GM19035 (cell line): ENCODE measurements around the gene PCGF1.
"Not testable (repeated sequence)": the region's sequence is repeated elsewhere in the genome, so short reads cannot be mapped to it uniquely, and the experiment has no call there.

ENCODE experiments used
- ATAC-seq: cut with Tn5 transposase; IDR thresholded peaks from one replicate; pipeline ENCODE4 v1.9.1; 2021; ENCODE audit not compliant: unreplicated experiment

Gene PCGF1

DNA sequence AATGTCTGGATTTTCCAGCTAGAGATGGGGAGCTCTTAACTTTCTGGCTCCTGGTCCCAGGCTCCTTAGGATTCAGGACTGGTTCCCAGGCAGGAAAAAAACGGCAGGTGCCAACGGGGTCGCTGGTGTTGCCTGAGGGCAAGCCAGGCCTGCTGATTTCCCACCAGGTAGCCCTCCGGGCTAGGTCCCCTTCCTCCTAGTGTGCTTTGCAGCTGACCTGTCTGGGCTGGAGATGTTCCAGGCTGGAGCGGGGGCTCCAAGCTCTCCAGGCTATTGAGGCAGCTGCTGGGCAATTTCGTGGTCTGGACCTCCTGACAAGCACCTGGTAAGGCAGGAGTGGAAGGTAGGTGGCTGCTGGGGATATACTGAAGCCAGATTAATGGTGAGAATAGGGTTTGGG lies 33.0 kb downstream of the PCGF1 start:
- ATAC-seq: no peak

DNA sequence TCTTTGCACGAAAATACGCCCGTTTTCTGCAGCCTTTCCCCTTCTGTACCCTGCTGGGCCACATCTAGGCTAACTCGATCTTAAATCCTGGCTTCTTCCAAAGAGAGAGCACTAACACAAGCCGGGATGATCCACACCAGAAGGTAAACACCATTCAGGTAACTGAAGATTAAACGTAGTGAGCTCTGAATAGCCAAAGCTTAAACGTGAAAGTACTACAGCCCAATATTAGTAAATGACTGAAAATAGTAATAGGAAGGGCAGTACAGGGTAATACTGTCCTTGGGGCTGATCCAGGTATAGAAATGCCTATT lies 34.6 kb downstream of the PCGF1 start:
- ATAC-seq: no peak

DNA sequence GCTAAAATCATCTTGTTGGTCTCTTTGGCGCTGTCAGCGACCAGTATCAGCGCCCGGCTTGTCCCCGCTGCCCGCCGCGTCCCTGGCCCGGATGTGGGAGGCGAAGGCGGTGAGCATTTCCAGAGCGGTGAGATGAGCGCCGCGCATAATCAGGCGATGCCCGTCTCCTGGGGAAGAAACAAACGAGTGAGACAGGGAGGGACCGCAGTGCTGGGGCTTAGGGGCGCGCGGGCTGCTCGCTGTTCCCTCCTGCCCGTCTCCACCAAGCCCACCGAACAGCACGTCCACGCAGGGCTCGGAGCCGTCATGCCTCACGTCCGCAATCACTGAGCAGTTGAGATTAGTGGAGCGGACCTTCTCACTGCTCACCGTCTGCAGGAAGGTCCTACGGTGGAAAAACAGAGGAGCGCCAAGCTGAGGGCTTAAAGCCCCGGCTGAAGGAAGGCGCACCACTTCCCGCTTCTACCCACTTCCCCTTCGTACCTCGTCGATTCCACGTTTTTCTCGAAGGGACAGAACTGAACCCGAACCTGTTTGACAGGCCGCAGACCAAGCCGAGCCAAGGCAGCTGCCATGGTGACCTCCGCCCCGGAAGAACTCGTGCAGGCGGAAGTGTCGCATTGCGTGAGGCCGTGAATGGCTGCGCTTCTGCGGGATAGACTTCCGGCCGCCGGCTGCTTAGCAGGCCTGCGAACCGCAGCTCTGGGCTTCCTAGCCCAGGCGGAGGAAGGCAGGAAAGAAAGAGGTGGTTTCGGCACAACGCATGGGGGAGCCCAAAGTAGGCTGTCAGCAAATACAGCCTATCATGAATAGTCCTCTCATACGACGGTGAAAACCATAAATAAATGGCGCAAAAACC lies 35.2 kb downstream of the PCGF1 start, which contains the start of gene MRPL53:
MRPL53 (minus strand) TSS at position 595 of the 859 bp plus-strand sequence; CDS start at position 575, 20 bp downstream.
- peak; percentile 93 for ATAC-seq

DNA sequence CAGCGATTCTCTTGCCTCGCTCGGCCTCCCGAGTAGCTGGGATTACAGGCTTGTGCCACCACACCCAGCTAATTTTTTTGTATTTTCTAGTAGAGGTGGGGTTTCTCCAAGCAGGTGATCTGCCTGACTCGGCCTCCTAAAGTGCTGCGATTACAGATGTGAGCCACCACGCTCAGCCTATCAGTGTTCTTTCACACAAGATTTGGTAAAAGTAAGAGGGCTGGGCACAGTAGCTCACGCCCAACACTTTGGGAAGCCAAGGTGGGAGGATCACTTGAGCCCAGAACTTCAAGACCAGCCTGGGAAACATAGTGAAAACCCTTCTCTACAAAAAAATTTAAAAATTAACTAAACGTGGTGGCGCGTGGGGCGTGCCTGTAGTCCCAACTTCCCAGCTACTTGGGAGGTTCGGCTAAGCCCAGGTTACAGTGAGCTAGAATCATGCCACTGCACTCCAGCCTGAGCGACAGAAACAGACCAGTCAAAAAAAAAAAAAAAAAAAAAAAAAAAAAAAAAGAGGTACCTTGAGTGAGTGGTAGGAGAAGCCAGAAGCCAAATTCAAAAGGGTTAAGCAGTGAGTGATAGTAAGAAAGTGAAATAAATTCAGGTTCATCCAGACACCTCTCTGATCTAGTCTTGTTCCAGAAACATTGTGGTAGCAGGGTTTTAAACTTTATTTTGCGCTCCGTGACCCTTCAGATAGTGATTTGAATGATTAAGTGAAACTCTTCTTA lies 36.0 kb downstream of the PCGF1 start:
- ATAC-seq: no peak

DNA sequence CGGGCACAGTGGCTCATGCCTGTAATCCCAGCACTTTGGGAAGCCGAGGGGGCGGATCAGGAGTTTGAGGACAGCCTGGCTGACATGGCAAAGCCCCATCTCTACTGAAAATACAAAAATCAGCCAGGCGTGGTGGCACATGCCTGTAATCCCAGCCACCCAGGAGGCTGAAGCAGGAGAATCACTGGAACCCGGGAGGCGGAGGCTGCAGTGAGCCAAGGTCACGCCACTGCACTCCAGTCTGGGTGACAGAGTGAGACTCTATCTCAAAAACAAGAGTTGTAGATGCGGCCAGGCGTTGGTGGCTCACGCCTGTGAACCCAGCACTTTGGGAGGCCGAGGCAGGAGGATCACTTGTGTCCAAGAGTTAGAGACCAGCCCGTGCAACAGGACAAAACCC lies 36.8 kb downstream of the PCGF1 start:
- not testable (repeated sequence) for ATAC-seq

DNA sequence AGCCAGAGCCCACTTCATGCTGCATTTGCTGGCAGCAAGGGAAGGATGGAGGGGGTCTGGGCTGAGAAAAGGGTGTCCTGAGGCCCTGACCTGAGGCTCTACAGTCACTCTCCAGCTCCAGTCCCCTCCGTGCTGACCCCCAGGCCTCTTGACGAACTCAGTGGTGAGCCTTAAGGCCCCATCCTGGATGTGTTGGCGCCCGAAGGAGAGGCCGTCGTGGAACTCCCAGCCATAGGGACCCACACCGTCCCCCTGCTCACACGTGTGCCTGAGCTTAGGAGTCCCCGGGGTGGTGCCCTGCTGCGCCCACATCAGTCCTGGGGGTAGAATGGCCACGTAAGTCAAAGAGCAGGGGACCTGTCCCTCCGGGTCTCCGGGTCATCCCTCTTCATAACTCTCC lies 43.1 kb downstream of the PCGF1 start:
- no peak for ATAC-seq

DNA sequence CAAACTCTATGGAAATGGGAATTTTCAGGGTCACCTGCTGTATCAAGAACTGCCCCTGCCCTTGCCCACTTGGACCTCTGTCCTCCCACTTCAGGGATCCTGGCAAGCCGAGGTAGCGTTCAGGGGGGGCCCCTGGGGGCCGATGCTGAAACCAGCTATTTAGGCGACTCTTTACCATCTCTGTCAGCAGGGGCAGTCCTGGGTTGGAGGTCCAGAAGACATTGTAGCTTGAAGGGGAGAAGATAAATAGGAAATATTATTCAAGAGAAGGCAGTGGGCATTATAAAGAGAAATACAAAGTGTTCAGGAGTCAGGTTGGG lies 44.7 kb downstream of the PCGF1 start:
- no peak for ATAC-seq

DNA sequence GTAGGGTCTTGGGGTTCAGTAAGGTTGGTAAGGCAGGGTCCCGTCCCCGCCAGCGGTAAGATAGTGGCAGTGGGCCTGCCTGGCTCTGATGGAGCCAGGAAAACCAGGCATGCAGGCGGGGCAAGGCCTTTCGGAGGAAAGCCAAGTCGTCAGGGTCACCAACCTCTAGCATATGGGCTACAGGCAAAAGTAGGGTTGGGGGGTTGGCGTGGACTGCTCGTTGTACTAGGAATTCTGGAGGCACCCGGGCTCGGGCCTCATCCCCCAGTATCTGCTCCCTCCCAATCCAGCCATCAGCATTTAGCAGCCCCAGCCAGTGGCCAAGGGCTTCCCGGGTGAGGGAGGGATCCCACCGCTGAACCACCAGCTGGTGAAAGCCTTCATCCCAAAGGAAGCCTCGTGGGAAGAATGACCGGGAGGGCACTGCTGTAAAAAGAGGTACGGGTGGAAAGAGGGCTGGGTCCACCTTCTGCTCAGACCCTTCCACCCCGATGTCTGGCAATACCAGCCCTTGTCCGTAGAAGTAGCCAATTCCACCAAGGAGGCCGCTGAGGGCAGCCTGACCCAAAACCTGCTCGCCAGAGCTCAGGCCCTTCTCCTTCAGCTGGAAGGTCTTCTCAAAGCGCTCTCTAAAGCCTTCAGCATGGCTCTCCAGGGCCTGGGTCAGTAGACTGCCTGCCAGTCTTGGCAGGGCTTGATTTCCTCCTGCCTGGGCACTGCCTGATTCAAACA lies 45.3 kb downstream of the PCGF1 start:
- no peak for ATAC-seq

DNA sequence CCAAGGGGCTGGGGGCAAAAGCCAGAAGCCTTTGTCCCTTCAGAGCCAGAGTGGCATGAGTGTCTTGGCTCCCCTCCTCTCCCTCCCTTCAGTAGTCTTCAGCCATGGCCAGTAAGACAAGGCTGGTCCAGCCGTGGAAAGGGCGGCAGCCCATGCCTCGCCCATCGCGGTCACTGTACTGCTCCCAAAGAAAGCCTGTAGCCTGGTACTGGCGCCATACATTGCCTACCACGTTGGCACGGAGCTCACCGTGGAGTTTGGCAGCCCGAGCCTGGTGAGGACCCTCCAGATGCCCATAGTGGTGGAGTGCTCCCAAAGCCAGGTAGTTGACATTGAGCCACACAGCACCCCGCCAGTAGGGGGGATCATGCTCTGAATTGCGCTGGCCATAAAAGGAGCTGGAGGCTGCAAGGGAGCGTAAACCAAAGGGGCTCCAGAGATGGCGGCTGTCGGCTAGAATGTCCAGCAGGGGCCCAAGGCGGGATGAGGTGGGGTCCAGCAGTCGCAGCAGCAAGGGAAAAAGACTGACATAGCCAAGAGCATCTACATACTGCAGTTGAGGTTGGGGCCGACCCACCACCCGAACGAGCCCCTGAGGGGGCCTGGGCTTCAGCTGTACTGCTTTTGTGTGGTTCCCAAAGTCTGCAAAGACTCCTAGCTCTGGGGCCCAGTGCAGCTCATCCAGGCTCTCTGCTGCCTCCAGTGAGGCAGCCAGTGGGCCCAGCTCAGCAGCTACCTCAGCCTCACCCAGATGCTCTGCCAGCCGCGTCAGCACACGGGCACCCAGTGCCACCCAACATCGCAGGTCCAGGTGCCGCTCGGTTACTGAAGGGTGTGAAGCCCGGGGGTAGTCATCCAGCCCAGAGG lies 46.1 kb downstream of the PCGF1 start:
- ATAC-seq: no peak

DNA sequence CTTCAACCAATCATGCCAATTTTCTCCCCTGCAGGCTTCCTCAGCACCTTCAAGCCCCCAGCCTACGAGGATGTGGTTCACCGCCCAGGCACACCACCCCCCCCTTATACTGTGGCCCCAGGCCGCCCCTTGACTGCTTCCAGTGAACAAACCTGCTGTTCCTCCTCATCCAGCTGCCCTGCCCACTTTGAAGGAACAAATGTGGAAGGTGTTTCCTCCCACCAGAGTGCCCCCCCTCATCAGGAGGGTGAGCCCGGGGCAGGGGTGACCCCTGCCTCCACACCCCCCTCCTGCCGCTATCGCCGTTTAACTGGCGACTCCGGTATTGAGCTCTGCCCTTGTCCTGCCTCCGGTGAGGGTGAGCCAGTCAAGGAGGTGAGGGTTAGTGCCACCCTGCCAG lies 47.3 kb downstream of the PCGF1 start:
- not testable (repeated sequence) for ATAC-seq

DNA sequence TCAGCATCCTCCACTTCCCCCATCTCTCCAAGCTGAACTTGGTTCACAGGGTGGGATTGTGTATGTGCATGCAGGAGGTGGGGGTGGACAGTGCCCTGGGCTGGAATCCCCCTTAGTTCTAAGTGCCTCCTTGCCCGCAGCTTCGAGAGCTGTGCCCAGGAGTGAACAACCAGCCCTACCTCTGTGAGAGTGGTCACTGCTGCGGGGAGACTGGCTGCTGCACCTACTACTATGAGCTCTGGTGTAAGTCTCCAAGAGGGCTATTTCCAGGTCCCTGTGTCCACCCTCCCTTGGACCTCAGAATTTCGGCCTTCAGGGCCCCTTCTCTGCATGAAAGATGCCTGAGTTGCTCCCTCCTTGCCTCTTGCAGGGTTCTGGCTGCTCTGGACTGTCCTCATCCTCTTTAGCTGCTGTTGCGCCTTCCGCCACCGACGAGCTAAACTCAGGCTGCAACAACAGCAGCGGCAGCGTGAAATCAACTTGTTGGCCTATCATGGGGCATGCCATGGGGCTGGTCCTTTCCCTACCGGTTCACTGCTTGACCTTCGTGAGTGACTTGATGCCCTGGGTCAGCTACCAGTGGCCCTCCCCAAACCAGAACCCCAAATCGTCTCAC lies 47.9 kb downstream of the PCGF1 start:
- not testable (repeated sequence) for ATAC-seq

DNA sequence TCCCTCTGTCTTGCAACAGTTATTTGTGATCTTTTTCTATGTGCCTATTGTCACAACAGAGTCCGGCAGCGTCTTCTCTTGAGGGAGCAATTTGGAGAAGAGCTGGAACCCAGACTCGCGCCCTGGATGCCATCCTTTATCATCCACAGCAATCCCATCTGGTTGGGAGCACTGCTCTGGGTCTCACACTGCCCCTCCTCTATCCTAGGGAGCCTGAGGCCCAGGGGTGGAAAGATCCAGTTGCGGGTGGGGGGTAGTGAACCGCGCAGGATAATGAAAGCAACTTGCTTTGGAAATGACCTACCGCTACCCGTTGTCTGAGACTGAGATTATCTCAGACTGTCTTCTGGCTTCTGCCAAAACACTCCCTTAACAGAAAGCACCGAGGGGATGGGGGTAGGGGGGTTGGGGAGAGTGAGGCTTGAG lies 48.5 kb downstream of the PCGF1 start:
- ATAC-seq: no peak

DNA sequence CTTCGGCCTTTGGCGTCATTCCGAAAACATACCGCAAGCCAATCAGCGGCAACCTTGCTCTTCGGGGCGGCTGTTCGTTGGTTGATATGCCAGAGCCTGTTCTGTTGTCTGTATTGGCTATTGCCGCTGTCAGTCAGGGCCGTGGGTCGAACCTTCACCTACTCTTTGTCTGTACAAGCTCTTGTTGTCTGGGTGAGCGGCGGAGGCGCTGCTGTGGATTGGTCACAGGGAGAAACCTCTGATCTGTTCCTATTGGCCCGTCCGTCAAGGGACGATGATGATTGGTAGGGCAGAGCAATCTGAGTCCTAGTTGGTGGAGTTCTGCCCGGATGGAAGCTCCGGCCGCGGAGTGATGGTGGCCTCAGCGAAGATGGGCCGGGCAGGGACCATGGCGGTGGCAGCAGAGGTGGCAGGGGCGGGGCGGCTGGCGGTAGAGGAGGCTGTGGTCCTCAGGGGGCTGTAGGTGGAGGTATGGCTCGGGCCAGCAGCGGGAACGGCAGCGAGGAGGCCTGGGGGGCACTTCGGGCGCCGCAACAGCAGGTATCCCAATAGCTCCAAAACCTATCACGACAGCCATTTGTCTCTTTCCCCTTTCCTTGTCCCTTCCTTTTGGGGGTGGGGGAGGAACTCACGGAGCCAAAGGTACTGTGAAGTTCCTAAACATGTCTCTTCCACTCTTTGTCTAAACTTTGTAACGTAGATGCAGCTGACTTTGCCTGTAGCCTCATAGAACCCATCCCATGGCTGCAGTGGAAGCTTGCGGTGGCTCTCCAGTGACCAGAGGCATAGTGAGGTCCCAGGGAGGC lies 49.2 kb downstream of the PCGF1 start, which contains the start of gene WBP1:
WBP1 (plus strand) TSS at position 307 of the 806 bp plus-strand sequence; CDS start at position 472, 165 bp downstream.
- ATAC-seq: peak; percentile 76

DNA sequence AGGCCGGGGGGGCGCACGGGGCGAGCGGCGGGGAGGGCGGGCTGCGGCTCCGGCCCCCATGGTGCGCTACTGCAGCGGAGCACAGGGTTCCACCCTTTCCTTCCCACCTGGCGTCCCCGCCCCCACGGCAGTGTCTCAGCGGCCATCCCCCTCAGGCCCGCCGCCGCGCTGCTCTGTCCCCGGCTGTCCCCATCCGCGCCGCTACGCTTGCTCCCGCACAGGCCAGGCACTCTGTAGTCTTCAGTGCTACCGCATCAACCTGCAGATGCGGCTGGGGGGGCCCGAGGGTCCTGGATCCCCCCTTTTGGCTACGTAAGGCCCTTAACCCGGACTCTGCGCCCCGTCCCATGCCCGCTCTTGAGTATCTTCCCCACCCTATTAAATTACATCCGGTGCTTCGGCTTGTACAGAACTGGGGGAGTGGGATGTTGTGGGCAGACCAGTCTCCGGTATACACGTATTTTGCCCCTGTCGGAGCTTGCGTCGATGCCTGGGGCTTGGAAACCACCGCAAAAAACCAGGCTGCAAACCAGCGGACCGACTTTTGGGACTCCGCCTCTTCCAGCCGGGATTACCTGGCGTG lies 49.9 kb downstream of the PCGF1 start:
- peak; percentile 37 for ATAC-seq

DNA sequence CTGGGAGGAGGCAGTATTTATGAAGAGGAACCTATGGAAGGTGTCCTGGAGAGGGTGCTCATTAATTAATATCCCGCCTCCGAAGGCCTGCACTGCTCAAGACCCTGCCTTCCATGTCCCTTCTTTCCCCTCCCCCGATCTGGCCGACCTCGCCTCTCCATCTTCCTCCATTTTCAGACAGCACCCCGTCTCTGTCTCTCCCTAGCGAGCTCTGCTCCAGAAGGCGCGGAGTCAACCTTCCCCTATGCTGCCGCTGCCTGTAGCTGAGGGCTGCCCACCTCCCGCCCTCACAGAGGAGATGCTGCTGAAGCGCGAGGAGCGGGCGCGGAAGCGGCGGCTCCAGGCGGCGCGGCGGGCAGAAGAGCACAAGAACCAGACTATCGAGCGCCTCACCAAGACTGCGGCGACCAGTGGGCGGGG lies 50.4 kb downstream of the PCGF1 start:
- ATAC-seq: no peak
